Endothelial cell of umbilical vein (primary cell): Measurements from ENCODE around the gene RPS13. TPM values are rescaled to one million over a fixed set of nuclear protein-coding genes. Genes with fewer than 3 reads are reported as not detected.

Experiments
- BruUV-seq: library from RNA; stranded (reverse); fragments of 400-500 nt; replicated peaks from 2 replicates; lab custom pipeline; 2021; lab: Mats Ljungman, UMichigan
- CTCF ChIA-PET: fragments of 300-600, 350-600 bp; sonication (Branson Sonifier 250); formaldehyde crosslinking; loops from one replicate; lab custom pipeline; 2021; ENCODE audit warnings: antibody characterized with exemption, inconsistent platforms; lab: Charles Lee
- POLR2A ChIA-PET: fragments of 300-600, 350-600 bp; sonication (Branson Sonifier 250); formaldehyde crosslinking; loops from one replicate; lab custom pipeline; 2021; ENCODE audit warnings: antibody characterized with exemption, inconsistent platforms; lab: Charles Lee
- DNase-seq: peaks from one replicate; pipeline ENCODE4 v3.0.0-alpha.2; 2011; ENCODE audit warnings: low read depth, low spot score
- FAIRE-seq: peaks from 2 replicates; lab custom pipeline; 2011; peaks lifted over from hg19 to GRCh38; lab: Jason Lieb, UNC
- H2AFZ ChIP-seq: 2 replicates; pipeline ENCODE4 v1.6.0; 2012; ENCODE audit warnings: low read depth, low read length, control low read depth, inconsistent platforms
- H3K27ac ChIP-seq: 2 replicates; pipeline ENCODE4 v1.5.1; 2011; ENCODE audit warnings: low read depth, mild to moderate bottlenecking, control low read depth, low read length, moderate library complexity; ENCODE audit not compliant: insufficient read depth
- H3K27me3 ChIP-seq, 2 experiments: 2 replicates each; pipeline versions ENCODE4 v1.6.0 to v1.6.1; 2011; ENCODE audit warnings: low read length in 2 of 2, mixed read lengths in 1 of 2; ENCODE audit not compliant: control insufficient read depth in 2 of 2, insufficient read depth in 2 of 2
- H3K36me3 ChIP-seq, 2 experiments: 2 replicates in 1 of 2; 3 replicates in 1 of 2; pipeline ENCODE4 v1.5.1; 2011; ENCODE audit warnings: low read length in 2 of 2, mild to moderate bottlenecking in 1 of 2, moderate library complexity in 1 of 2; ENCODE audit not compliant: control insufficient read depth in 2 of 2, insufficient read depth in 2 of 2; ENCODE audit errors: extremely low read depth in 1 of 2
- H3K4me1 ChIP-seq: 3 replicates; pipeline ENCODE4 v1.5.1; 2011; ENCODE audit warnings: mild to moderate bottlenecking, low read length; ENCODE audit not compliant: control insufficient read depth, insufficient read depth; ENCODE audit errors: extremely low read depth
- H3K4me2 ChIP-seq: 2 replicates; pipeline ENCODE4 v1.6.1; 2011; ENCODE audit warnings: low read length, control low read depth, mixed read lengths; ENCODE audit not compliant: insufficient read depth
- H3K4me3 ChIP-seq, 3 experiments: fragments of 200-600 bp in 1 of 3; sonication (generic), shearing (Covaris generic) in 1 of 3; replicated peaks in 1 of 3; 2 replicates each; pipeline ENCODE4 v1.5.1; 2011 to 2016; ENCODE audit warnings: control low read depth in 3 of 3, low read length in 3 of 3, mild to moderate bottlenecking in 2 of 3, inconsistent platforms in 1 of 3, low read depth in 1 of 3, moderate library complexity in 1 of 3; ENCODE audit not compliant: insufficient read depth in 1 of 3
- H3K79me2 ChIP-seq: 2 replicates; pipeline ENCODE4 v1.6.0; 2012; ENCODE audit warnings: low read length, inconsistent platforms; ENCODE audit not compliant: control insufficient read depth, insufficient read depth
- H3K9ac ChIP-seq: replicated peaks from 2 replicates; pipeline ENCODE3; 2011; ENCODE audit warnings: low read length, control low read depth; ENCODE audit not compliant: insufficient read depth; ENCODE audit errors: extremely low read depth
- H3K9me1 ChIP-seq: replicated peaks from 3 replicates; pipeline ENCODE4 v1.6.0; 2011; ENCODE audit warnings: mild to moderate bottlenecking, low read length; ENCODE audit not compliant: control insufficient read depth, insufficient read depth; ENCODE audit errors: extremely low read depth
- H3K9me3 ChIP-seq: replicated peaks from 2 replicates; pipeline ENCODE4 v1.5.1; 2012; ENCODE audit warnings: low read length, inconsistent platforms; ENCODE audit not compliant: control insufficient read depth, insufficient read depth
- H4K20me1 ChIP-seq: replicated peaks from 2 replicates; pipeline ENCODE3; 2011; ENCODE audit warnings: mild to moderate bottlenecking, low read length; ENCODE audit not compliant: control insufficient read depth, insufficient read depth; ENCODE audit errors: extremely low read depth
- CTCF ChIP-seq, 2 donors: IDR thresholded peaks; 1 replicate in 1 of 2; 2 replicates in 1 of 2; pipeline ENCODE4 v1.5.1; 2011; ENCODE audit warnings: low read length in 2 of 2, mild to moderate bottlenecking in 2 of 2, moderate library complexity in 2 of 2, control low read depth in 1 of 2, inconsistent platforms in 1 of 2, low read depth in 1 of 2; ENCODE audit not compliant: insufficient read depth in 1 of 2; ENCODE audit errors: extremely low read depth in 1 of 2
- EZH2 ChIP-seq: IDR thresholded peaks from 2 replicates; pipeline ENCODE4 v1.6.1; 2012; ENCODE audit warnings: borderline replicate concordance, low read depth, mild to moderate bottlenecking, moderate library complexity, low read length, inconsistent platforms; ENCODE audit not compliant: severe bottlenecking
- FOS ChIP-seq: IDR thresholded peaks from 2 replicates; pipeline ENCODE4 v1.6.1; 2011; ENCODE audit warnings: mild to moderate bottlenecking, low read length, moderate library complexity, borderline replicate concordance; ENCODE audit not compliant: insufficient read depth
- GATA2 ChIP-seq: IDR thresholded peaks from 2 replicates; pipeline ENCODE4 v1.7.0; 2011; ENCODE audit warnings: low read depth, mild to moderate bottlenecking, moderate library complexity, mixed read lengths, low read length; ENCODE audit not compliant: insufficient read length, insufficient read depth
- JUN ChIP-seq: IDR thresholded peaks from 2 replicates; pipeline ENCODE4 v1.6.1; 2011; ENCODE audit warnings: borderline replicate concordance, low read depth; ENCODE audit not compliant: insufficient read length, insufficient read depth
- MAX ChIP-seq: IDR thresholded peaks from 2 replicates; pipeline ENCODE4 v1.6.1; 2011; ENCODE audit not compliant: insufficient read depth, insufficient read length
- MYC ChIP-seq: IDR thresholded peaks from one replicate; pipeline ENCODE4 v1.6.1; 2011; ENCODE audit warnings: mild to moderate bottlenecking, low read depth, low read length
- POLR2A ChIP-seq: IDR thresholded peaks from 2 replicates; pipeline ENCODE4 v1.6.1; 2012; ENCODE audit warnings: low read depth, mild to moderate bottlenecking, control low read depth, low read length
- POLR2AphosphoS5 ChIP-seq: IDR thresholded peaks from 2 replicates; pipeline ENCODE4 v1.6.1; 2012; ENCODE audit warnings: low read depth, mild to moderate bottlenecking, control low read depth, low read length, moderate library complexity; ENCODE audit not compliant: insufficient read depth
- dilution Hi-C: fragments of 300-500 bp; cut with MboI; formaldehyde crosslinking; loops from one replicate; pipeline ENCODE4 v1.15.0; 2019; ENCODE audit warnings: low sequenced_read_pairs; ENCODE audit not compliant: extremely low pct_ligation_motif_present
- intact Hi-C: fragments of 100-400 bp; cut with micrococcal nuclease; formaldehyde crosslinking; loops from one replicate; pipeline ENCODE4 v1.10.0; 2022
- polyA plus RNA-seq, 4 experiments: library from polyadenylated mRNA; depleted of rRNA in 3 of 4; stranded (reverse) in 3 of 4; unstranded in 1 of 4; fragments of >200 nt; gene quantifications; 2 replicates each; pipeline versions ENCODE4 v1.2.1 to v1.2.3, GENCODE V29; 2011 to 2012; ENCODE audit warnings: missing spikeins in 1 of 4
- total RNA-seq: library from RNA; stranded (reverse); gene quantifications from 2 replicates; pipeline ENCODE4 v1.2.3, GENCODE V29; 2021

The RPS13 gene
- total and polyA plus RNA-seq, 2 donors (not counting 3 experiments of a cell fraction or from before 2014, with no cell fraction given), result 1,169 to 1,745 TPM

GRCh38 chr11:17077240-17077519 lies 287 bp downstream of the RPS13 start:
- Histone ChIP-seq H3K9me1 (no peaks in the 10 kb centered on the region), H3K36me3 (peaks cover 3 to 4% of the 10 kb centered on the region in 2 experiments), H2AFZ (peak overlapping the region; percentile 32), H3K79me2 (peaks cover 27% of the 10 kb centered on the region), H3K27me3 (no peaks in the 10 kb centered on the region), H3K4me3 (peak overlapping the region; percentile 69 to 90 (median 83)), H4K20me1 (peaks cover 2% of the 10 kb centered on the region), H3K9ac (peak overlapping the region; percentile 95), H3K27ac (peak overlapping the region; percentile 76), H3K4me1 (peaks cover 14% of the 10 kb centered on the region), H3K4me2 (peak overlapping the region; percentile 91), H3K9me3 (no peaks in the 10 kb centered on the region)
- ChIA-PET POLR2A (interaction anchor here (0.6 to 1.4 kb wide), 5 partner anchors 10 to 198 kb away, joined by 3 to 7 read pairs (median 4); no protein-coding TSS in a partner anchor), CTCF (interaction anchor here (0.6 to 2.3 kb wide), 9 partner anchors 10 to 291 kb away, joined by 3 to 8 read pairs (median 4); partner anchors contain the start of gene PIK3C2A)
- intact Hi-C loops, result loop anchor here (1.0 to 5.0 kb wide), 6 partner anchors 132 to 1245 kb away; partner anchors contain the start of genes C11orf58, GTF2H1, HPS5 and NUCB2
- dilution Hi-C loops, result no loop called here
- TF ChIP-seq CTCF (IDR thresholded peaks at IDR 0.05; ENCODE audit: extremely low read depth in 1 of 2, insufficient read depth in 1 of 2, low read depth in 1 of 2, low read length in 2 of 2) (no peak), POLR2A (no peak), FOS (no peak), GATA2 (no peak), EZH2 (no peak), POLR2AphosphoS5 (no peak), MYC (no peak), JUN (no peak), MAX (no peak)
- no peak for FAIRE-seq
- no TSS peak for BruUV-seq
- no peak for DNase-seq
